H1 (cell line): ENCODE measurements around the gene YWHAG. TPM values are rescaled to one million over a fixed set of nuclear protein-coding genes. Genes with fewer than 3 reads are reported as not detected.
"Not testable (repeated sequence)": the region's sequence is repeated elsewhere in the genome, so short reads cannot be mapped to it uniquely, and the experiment has no call there.

Experiments
- CTCF ChIA-PET: fragments of 300-600 bp; sonication (Branson Sonifier 250); formaldehyde crosslinking; loops from one replicate; lab custom pipeline; 2021; ENCODE audit not compliant: partially characterized antibody; lab: Charles Lee
- POLR2A ChIA-PET: fragments of 300-600 bp; sonication (Branson Sonifier 250); formaldehyde crosslinking; loops from one replicate; lab custom pipeline; 2021; ENCODE audit warnings: inconsistent platforms; ENCODE audit not compliant: partially characterized antibody; lab: Charles Lee
- DNase-seq, 2 experiments: peaks; one replicate each; pipeline versions ENCODE4 v3.0.0 to v3.0.0-alpha.2; 2010 to 2022; ENCODE audit warnings: low spot score in 2 of 2, low read depth in 1 of 2, mixed read lengths in 1 of 2
- FAIRE-seq: peaks from 2 replicates; lab custom pipeline; 2011; peaks lifted over from hg19 to GRCh38; lab: Jason Lieb, UNC
- H2AFZ ChIP-seq: 2 replicates; pipeline ENCODE4 v1.8.1; 2012; ENCODE audit warnings: low read length, inconsistent platforms
- H2AK5ac ChIP-seq: 2 replicates; pipeline ENCODE4 v1.6.1; 2013; ENCODE audit warnings: low read depth, low read length
- H2BK120ac ChIP-seq: replicated peaks from 2 replicates; pipeline ENCODE3; 2013; ENCODE audit warnings: low read depth, low read length, inconsistent platforms
- H2BK12ac ChIP-seq: 2 replicates; pipeline ENCODE4 v1.6.1; 2013; ENCODE audit warnings: low read depth, low read length
- H2BK15ac ChIP-seq: 2 replicates; pipeline ENCODE4 v1.6.1; 2013; ENCODE audit warnings: low read length
- H2BK20ac ChIP-seq: 2 replicates; pipeline ENCODE4 v1.6.1; 2013; ENCODE audit warnings: low read length
- H2BK5ac ChIP-seq: 2 replicates; pipeline ENCODE4 v1.6.1; 2013; ENCODE audit warnings: low read depth, low read length
- H3K14ac ChIP-seq: 2 replicates; pipeline ENCODE4 v1.6.1; 2013; ENCODE audit warnings: inconsistent platforms; ENCODE audit not compliant: insufficient read length
- H3K18ac ChIP-seq: 2 replicates; pipeline ENCODE4 v1.6.1; 2013; ENCODE audit warnings: low read length; ENCODE audit errors: extremely low read depth
- H3K23ac ChIP-seq: 2 replicates; pipeline ENCODE4 v1.6.1; 2013; ENCODE audit warnings: inconsistent platforms; ENCODE audit not compliant: insufficient read length
- H3K23me2 ChIP-seq: 2 replicates; pipeline ENCODE4 v1.6.1; 2013; ENCODE audit warnings: low read depth, low read length
- H3K27ac ChIP-seq: 2 replicates; pipeline ENCODE4 v1.6.1; 2011; ENCODE audit warnings: low read depth, low read length, inconsistent platforms
- H3K27me3 ChIP-seq, 4 experiments: replicated peaks in 1 of 4; 1 replicate in 1 of 4; 2 replicates in 3 of 4; pipeline versions ENCODE4 v1.6.1 to v1.8.1; 2011 to 2013; ENCODE audit warnings: low read length in 3 of 4, mild to moderate bottlenecking in 3 of 4, inconsistent platforms in 2 of 4, mixed read lengths in 2 of 4, moderate library complexity in 1 of 4; ENCODE audit not compliant: control insufficient read depth in 3 of 4, insufficient read depth in 3 of 4; ENCODE audit errors: extremely low read depth in 1 of 4
- H3K36me3 ChIP-seq, 4 experiments: 2 replicates each; pipeline versions ENCODE4 v1.6.1 to v1.8.1; 2011 to 2013; ENCODE audit warnings: mild to moderate bottlenecking in 4 of 4, low read length in 3 of 4, moderate library complexity in 2 of 4, control low read depth in 1 of 4, inconsistent platforms in 1 of 4; ENCODE audit not compliant: insufficient read depth in 4 of 4, control insufficient read depth in 2 of 4
- H3K4ac ChIP-seq: replicated peaks from 2 replicates; pipeline ENCODE3; 2013; ENCODE audit warnings: low read length, low read depth, mixed read lengths, inconsistent platforms; ENCODE audit not compliant: insufficient read length
- H3K4me1 ChIP-seq, 4 experiments: replicated peaks in 1 of 4; 1 replicate in 1 of 4; 2 replicates in 3 of 4; pipeline versions ENCODE4 v1.6.1 to v1.8.1; 2011 to 2013; ENCODE audit warnings: low read length in 3 of 4, inconsistent platforms in 2 of 4, mixed read lengths in 1 of 4; ENCODE audit not compliant: insufficient read depth in 4 of 4, control insufficient read depth in 3 of 4
- H3K4me2 ChIP-seq, 2 experiments: 2 replicates each; pipeline versions ENCODE4 v1.6.1 to v1.8.1; 2011 to 2013; ENCODE audit warnings: low read depth in 2 of 2, low read length in 2 of 2, control low read depth in 1 of 2, inconsistent platforms in 1 of 2, mild to moderate bottlenecking in 1 of 2; ENCODE audit not compliant: insufficient read depth in 1 of 2
- H3K4me3 ChIP-seq, 4 experiments: fragments of 200-600, 300-600 bp in 1 of 4; sonication (generic), shearing (Covaris generic), sonication (Bioruptor Twin) in 1 of 4; 2 replicates each; pipeline versions ENCODE4 v1.5.1 to v1.8.1; 2011 to 2016; ENCODE audit warnings: low read length in 4 of 4, low read depth in 3 of 4, control low read depth in 2 of 4, inconsistent platforms in 2 of 4, mild to moderate bottlenecking in 2 of 4, mixed read lengths in 1 of 4, moderate library complexity in 1 of 4; ENCODE audit not compliant: insufficient read depth in 2 of 4; ENCODE audit errors: extremely low read depth in 1 of 4
- H3K56ac ChIP-seq: replicated peaks from 2 replicates; pipeline ENCODE3; 2013; ENCODE audit warnings: low read depth, mild to moderate bottlenecking, mixed read lengths, low read length, inconsistent platforms; ENCODE audit not compliant: insufficient read length
- H3K79me1 ChIP-seq: 2 replicates; pipeline ENCODE4 v1.6.1; 2013; ENCODE audit warnings: low read depth, low read length, control low read depth
- H3K79me2 ChIP-seq, 2 experiments: 2 replicates each; pipeline versions ENCODE4 v1.6.1 to v1.8.1; 2012 to 2013; ENCODE audit warnings: low read length in 2 of 2, mild to moderate bottlenecking in 2 of 2, inconsistent platforms in 1 of 2; ENCODE audit not compliant: insufficient read depth in 2 of 2, control insufficient read depth in 1 of 2
- H3K9ac ChIP-seq, 4 experiments: replicated peaks in 1 of 4; 1 replicate in 1 of 4; 2 replicates in 3 of 4; pipeline versions ENCODE4 v1.6.1 to v1.8.1; 2011 to 2013; ENCODE audit warnings: low read depth in 3 of 4, low read length in 3 of 4, control low read depth in 2 of 4, mild to moderate bottlenecking in 2 of 4, moderate library complexity in 2 of 4, inconsistent platforms in 1 of 4; ENCODE audit errors: extremely low read depth in 1 of 4
- H3K9me3 ChIP-seq, 2 experiments: 2 replicates each; pipeline versions ENCODE4 v1.6.1 to v1.8.1; 2012 to 2013; ENCODE audit warnings: mild to moderate bottlenecking in 2 of 2, moderate library complexity in 2 of 2, control low read depth in 1 of 2, inconsistent platforms in 1 of 2, low read depth in 1 of 2, low read length in 1 of 2, mixed read lengths in 1 of 2; ENCODE audit not compliant: insufficient read depth in 2 of 2
- H4K20me1 ChIP-seq, 2 experiments: replicated peaks in 1 of 2; 2 replicates each; pipeline versions ENCODE3 to v1.8.1; 2011 to 2013; ENCODE audit warnings: inconsistent platforms in 2 of 2, low read length in 2 of 2, mild to moderate bottlenecking in 1 of 2; ENCODE audit not compliant: insufficient read depth in 2 of 2, control insufficient read depth in 1 of 2
- H4K5ac ChIP-seq: 2 replicates; pipeline ENCODE4 v1.6.1; 2013; ENCODE audit warnings: low read length, low read depth, mixed read lengths, inconsistent platforms; ENCODE audit not compliant: insufficient read length
- H4K8ac ChIP-seq: 2 replicates; pipeline ENCODE4 v1.8.0; 2013; ENCODE audit warnings: mild to moderate bottlenecking, moderate library complexity, low read length, inconsistent platforms; ENCODE audit not compliant: insufficient read depth; ENCODE audit errors: extremely low read depth
- H4K91ac ChIP-seq: replicated peaks from 2 replicates; pipeline ENCODE3; 2013; ENCODE audit warnings: low read length, mixed read lengths, inconsistent platforms; ENCODE audit not compliant: insufficient read length
- GABPA ChIP-seq: IDR thresholded peaks from 2 replicates; pipeline ENCODE4 v1.6.1; 2011; ENCODE audit warnings: mild to moderate bottlenecking, low read length, moderate library complexity, borderline replicate concordance; ENCODE audit not compliant: insufficient read depth
- POLR2AphosphoS5 ChIP-seq: IDR thresholded peaks from 2 replicates; pipeline ENCODE4 v1.6.1; 2011; ENCODE audit warnings: low read depth, low read length
- WGBS, 2 experiments: shearing (Covaris generic) in 1 of 2; methylation state at CpG; one replicate each; pipeline versions ENCODE4 v1.1.6 to v1.1.7; 2013 to 2015; ENCODE audit warnings: low lambda C conversion rate in 2 of 2, mixed read lengths in 2 of 2, inconsistent platforms in 1 of 2, low coverage in 1 of 2, missing lambda C conversion rate in 1 of 2; ENCODE audit not compliant: insufficient replicate concordance in 2 of 2, insufficient coverage in 1 of 2, insufficient read length in 1 of 2; ENCODE audit errors: extremely low coverage in 1 of 2, missing lambda C conversion rate in 1 of 2; 5-methylcytosine and 5-hydroxymethylcytosine counted together
- polyA plus RNA-seq, 7 experiments: library from polyadenylated mRNA; depleted of rRNA in 3 of 7; stranded (reverse) in 5 of 7; unstranded in 2 of 7; fragments of >200 nt in 5 of 7; fragments of 200-250 nt in 2 of 7; gene quantifications; 1 replicate in 5 of 7; 2 replicates in 1 of 7; 4 replicates in 1 of 7; pipeline versions ENCODE4 v1.2.1 to v1.2.3, GENCODE V29; 2011 to 2013; ENCODE audit warnings: missing spikeins in 2 of 7, mixed read lengths in 2 of 7
- total RNA-seq: library from RNA; stranded (reverse); fragmentation: NEBNext Ultra II Directional; extraction: Animal tissue kit (Norgen Biotek cat#: 25700); gene quantifications from 2 replicates; pipeline ENCODE4 v1.2.1, GENCODE V29; 2021

The YWHAG gene
- total and polyA plus RNA-seq, 2 of the 8 experiments (the other 6 are each of a cell fraction or from before 2014, with no cell fraction given): 57.2 to 241 TPM

- TF ChIP-seq GABPA (no peak), POLR2AphosphoS5 (no peak)
These were observed 45.1 kb upstream of the YWHAG start (continued) for GRCh38 chr7:76403780-76404494.

GRCh38 chr7:76403097-76403496 is 44.3 kb upstream of the YWHAG start:
- H3K4me1 ChIP-seq, H3K23me2 ChIP-seq, H3K4ac ChIP-seq, H4K8ac ChIP-seq, H3K56ac ChIP-seq, H4K5ac ChIP-seq, H3K4me2 ChIP-seq, FAIRE-seq, H3K9ac ChIP-seq, DNase-seq, H3K36me3 ChIP-seq, H3K27ac ChIP-seq, CTCF ChIA-PET, H2BK5ac ChIP-seq, H2BK20ac ChIP-seq, H2BK120ac ChIP-seq, H3K79me2 ChIP-seq, H4K20me1 ChIP-seq, H4K91ac ChIP-seq, H2BK12ac ChIP-seq, H3K9me3 ChIP-seq, H3K18ac ChIP-seq, H2AK5ac ChIP-seq, H3K4me3 ChIP-seq, H3K27me3 ChIP-seq, H2BK15ac ChIP-seq, H3K79me1 ChIP-seq, H3K23ac ChIP-seq, H2AFZ ChIP-seq, H3K14ac ChIP-seq: not testable (repeated sequence)
- whole genome bisulfite sequencing, 2 experiments: 83% methylated on average over 8 of the region's 8 CpGs; no CpG with 5 or more reads in 1 of the 2 experiments
- POLR2A ChIA-PET: interaction anchor here (1.2 kb wide), 1 partner anchor 11 kb away, joined by 4 read pairs; no protein-coding TSS in a partner anchor
